ENCODE data around the gene NCAPD2.

The NCAPD2 gene

GRCh38 chr12:6532927-6533652, 39.2 kb downstream of the NCAPD2 start:
- H3K4me3 ChIP-seq (replicated peaks; ENCODE audit: low read depth, low read length) = peak overlapping the region; percentile 98
- no peak for TF ChIP-seq CTCF (IDR thresholded peaks at IDR 0.05; ENCODE audit: low read length, missing control alignments)
- DNase-seq (ENCODE audit: low read depth) = peak; percentile 60

- no peak for DNase-seq (ENCODE audit: low read depth)
- H3K4me3 ChIP-seq (replicated peaks; ENCODE audit: low read depth, low read length) = peak overlapping the region; percentile 98
- TF ChIP-seq CTCF (IDR thresholded peaks at IDR 0.05; ENCODE audit: low read length, missing control alignments) = no peak
Observed at GRCh38 chr12:6533653-6533922, 39.7 kb downstream of the NCAPD2 start.

- no peak for TF ChIP-seq CTCF (IDR thresholded peaks at IDR 0.05; ENCODE audit: low read length, missing control alignments)
- H3K4me3 ChIP-seq (replicated peaks; ENCODE audit: low read depth, low read length) = peak within 1 kb of the TSS; percentile 98
- DNase-seq (ENCODE audit: low read depth) = peak; percentile 97
Observed at GRCh38 chr12:6533923-6534694, 40.2 kb downstream of the NCAPD2 start, which contains the start of gene GAPDH. GAPDH (plus strand) TSS chr12:6534517; CDS start chr12:6534833, 316 bp downstream.

- TF ChIP-seq CTCF (IDR thresholded peaks at IDR 0.05; ENCODE audit: low read length, missing control alignments) = no peak
- DNase-seq (ENCODE audit: low read depth) = no peak
- peak overlapping the region; percentile 98 for H3K4me3 ChIP-seq (replicated peaks; ENCODE audit: low read depth, low read length)
Observed at GRCh38 chr12:6534695-6534944, 40.7 kb downstream of the NCAPD2 start.

GRCh38 chr12:6534945-6535696, 41.2 kb downstream of the NCAPD2 start:
- no peak for TF ChIP-seq CTCF (IDR thresholded peaks at IDR 0.05; ENCODE audit: low read length, missing control alignments)
- peak; percentile 83 for DNase-seq (ENCODE audit: low read depth)
- H3K4me3 ChIP-seq (replicated peaks; ENCODE audit: low read depth, low read length) = peak overlapping the region; percentile 98

- no peak for DNase-seq (ENCODE audit: low read depth)
- no peak for TF ChIP-seq CTCF (IDR thresholded peaks at IDR 0.05; ENCODE audit: low read length, missing control alignments)
- H3K4me3 ChIP-seq (replicated peaks; ENCODE audit: low read depth, low read length) = peak overlapping the region; percentile 98
Observed at GRCh38 chr12:6535697-6535946, 41.7 kb downstream of the NCAPD2 start.
